ENCODE measurements around the gene ANKRD24.
"Not testable (repeated sequence)": the region's sequence is repeated elsewhere in the genome, so short reads cannot be mapped to it uniquely, and the experiment has no call there.

The ANKRD24 gene

GRCh38 chr19:4215807-4216206, 33.3 kb downstream of the ANKRD24 start:
- TF ChIP-seq CTCF (IDR thresholded peaks at IDR 0.05; ENCODE audit: poor library complexity, severe bottlenecking), result no peak
- H3K4me1 ChIP-seq (ENCODE audit: insufficient read depth, poor library complexity, severe bottlenecking), result no peaks in the 10 kb centered on the region
- ATAC-seq (ENCODE audit: low read depth) (no peak), DNase-seq (ENCODE audit: low spot score) (no peak)
- H3K9me3 ChIP-seq (ENCODE audit: severe bottlenecking), result no peaks in the 10 kb centered on the region
- H3K36me3 ChIP-seq (ENCODE audit: low read depth), result no peaks in the 10 kb centered on the region
- H3K4me3 ChIP-seq (ENCODE audit: severe bottlenecking), result no peak overlapping the region
- H3K27me3 ChIP-seq (ENCODE audit: insufficient read depth, poor library complexity, severe bottlenecking), result no peaks in the 10 kb centered on the region
- H3K27ac ChIP-seq (ENCODE audit: poor library complexity, severe bottlenecking), result no peak overlapping the region

- Histone ChIP-seq H3K36me3 (ENCODE audit: low read depth) (no peaks in the 10 kb centered on the region), H3K4me3 (ENCODE audit: severe bottlenecking) (no peak overlapping the region), H3K27ac (ENCODE audit: poor library complexity, severe bottlenecking) (no peak overlapping the region), H3K9me3 (ENCODE audit: severe bottlenecking) (no peaks in the 10 kb centered on the region), H3K4me1 (ENCODE audit: insufficient read depth, poor library complexity, severe bottlenecking) (no peaks in the 10 kb centered on the region), H3K27me3 (ENCODE audit: insufficient read depth, poor library complexity, severe bottlenecking) (no peaks in the 10 kb centered on the region)
- no peak for DNase-seq (ENCODE audit: low spot score)
- no peak for TF ChIP-seq CTCF (IDR thresholded peaks at IDR 0.05; ENCODE audit: poor library complexity, severe bottlenecking)
- no peak for ATAC-seq (ENCODE audit: low read depth)
Measured at GRCh38 chr19:4216846-4217245, 34.4 kb downstream of the ANKRD24 start.

- Histone ChIP-seq H3K4me1 (ENCODE audit: insufficient read depth, poor library complexity, severe bottlenecking) (no peaks in the 10 kb centered on the region), H3K9me3 (ENCODE audit: severe bottlenecking) (no peaks in the 10 kb centered on the region), H3K36me3 (ENCODE audit: low read depth) (no peaks in the 10 kb centered on the region), H3K27ac (ENCODE audit: poor library complexity, severe bottlenecking) (no peak overlapping the region), H3K27me3 (ENCODE audit: insufficient read depth, poor library complexity, severe bottlenecking) (no peaks in the 10 kb centered on the region), H3K4me3 (ENCODE audit: severe bottlenecking) (no peak overlapping the region)
- TF ChIP-seq CTCF (IDR thresholded peaks at IDR 0.05; ENCODE audit: poor library complexity, severe bottlenecking), result no peak
- no peak for DNase-seq (ENCODE audit: low spot score)
- ATAC-seq (ENCODE audit: low read depth), result no peak
Measured at GRCh38 chr19:4217429-4218264, 35.2 kb downstream of the ANKRD24 start.

GRCh38 chr19:4218523-4218922, 36.0 kb downstream of the ANKRD24 start:
- ATAC-seq (ENCODE audit: low read depth); H3K27ac ChIP-seq (ENCODE audit: poor library complexity, severe bottlenecking); H3K27me3 ChIP-seq (ENCODE audit: insufficient read depth, poor library complexity, severe bottlenecking): not testable (repeated sequence)

GRCh38 chr19:4220188-4220587, 37.7 kb downstream of the ANKRD24 start:
- Histone ChIP-seq H3K4me1 (ENCODE audit: insufficient read depth, poor library complexity, severe bottlenecking) (no peaks in the 10 kb centered on the region), H3K9me3 (ENCODE audit: severe bottlenecking) (no peaks in the 10 kb centered on the region), H3K36me3 (ENCODE audit: low read depth) (no peaks in the 10 kb centered on the region), H3K27ac (ENCODE audit: poor library complexity, severe bottlenecking) (no peak overlapping the region), H3K4me3 (ENCODE audit: severe bottlenecking) (no peak overlapping the region), H3K27me3 (ENCODE audit: insufficient read depth, poor library complexity, severe bottlenecking) (no peaks in the 10 kb centered on the region)
- DNase-seq (ENCODE audit: low spot score) (no peak), ATAC-seq (ENCODE audit: low read depth) (no peak)
- no peak for TF ChIP-seq CTCF (IDR thresholded peaks at IDR 0.05; ENCODE audit: poor library complexity, severe bottlenecking)

More at GRCh38 chr19:4218523-4218922, 36.0 kb downstream of the ANKRD24 start:
- not testable (repeated sequence) for DNase-seq (ENCODE audit: low spot score); H3K4me1 ChIP-seq (ENCODE audit: insufficient read depth, poor library complexity, severe bottlenecking); H3K36me3 ChIP-seq (ENCODE audit: low read depth); H3K4me3 ChIP-seq (ENCODE audit: severe bottlenecking); H3K9me3 ChIP-seq (ENCODE audit: severe bottlenecking)
